WERI-Rb-1 (cell line): ENCODE measurements around the gene HOXB8.

Experiments
- DNase-seq: peaks from one replicate; pipeline ENCODE4 v3.0.0-alpha.2; 2020
- H3K27ac ChIP-seq: fragments of 250-450 bp; sonication (Bioruptor Pico); 2 replicates; pipeline ENCODE4 v1.5.1; 2020; ENCODE audit warnings: mild to moderate bottlenecking, moderate library complexity
- H3K27me3 ChIP-seq: fragments of 250-450 bp; sonication (Bioruptor Pico); 2 replicates; pipeline ENCODE4 v1.5.1; 2021; ENCODE audit warnings: mild to moderate bottlenecking, low read depth, moderate library complexity; ENCODE audit not compliant: insufficient read depth, severe bottlenecking
- H3K36me3 ChIP-seq: fragments of 250-450 bp; sonication (Bioruptor Pico); 2 replicates; pipeline ENCODE4 v1.5.1; 2020; ENCODE audit warnings: mild to moderate bottlenecking, moderate library complexity
- H3K4me3 ChIP-seq: 2 replicates; pipeline ENCODE4 v1.5.1; 2011; ENCODE audit warnings: low read depth, mild to moderate bottlenecking, control low read depth, low read length
- H3K9me3 ChIP-seq: fragments of 250-450 bp; sonication (Bioruptor Pico); 2 replicates; pipeline ENCODE4 v1.5.1; 2021; ENCODE audit warnings: mild to moderate bottlenecking, moderate library complexity; ENCODE audit not compliant: severe bottlenecking
- CTCF ChIP-seq: IDR thresholded peaks from 2 replicates; pipeline ENCODE4 v1.5.1; 2011; ENCODE audit warnings: low read depth, mild to moderate bottlenecking, control low read depth, inconsistent platforms, low read length

Gene HOXB8

DNA sequence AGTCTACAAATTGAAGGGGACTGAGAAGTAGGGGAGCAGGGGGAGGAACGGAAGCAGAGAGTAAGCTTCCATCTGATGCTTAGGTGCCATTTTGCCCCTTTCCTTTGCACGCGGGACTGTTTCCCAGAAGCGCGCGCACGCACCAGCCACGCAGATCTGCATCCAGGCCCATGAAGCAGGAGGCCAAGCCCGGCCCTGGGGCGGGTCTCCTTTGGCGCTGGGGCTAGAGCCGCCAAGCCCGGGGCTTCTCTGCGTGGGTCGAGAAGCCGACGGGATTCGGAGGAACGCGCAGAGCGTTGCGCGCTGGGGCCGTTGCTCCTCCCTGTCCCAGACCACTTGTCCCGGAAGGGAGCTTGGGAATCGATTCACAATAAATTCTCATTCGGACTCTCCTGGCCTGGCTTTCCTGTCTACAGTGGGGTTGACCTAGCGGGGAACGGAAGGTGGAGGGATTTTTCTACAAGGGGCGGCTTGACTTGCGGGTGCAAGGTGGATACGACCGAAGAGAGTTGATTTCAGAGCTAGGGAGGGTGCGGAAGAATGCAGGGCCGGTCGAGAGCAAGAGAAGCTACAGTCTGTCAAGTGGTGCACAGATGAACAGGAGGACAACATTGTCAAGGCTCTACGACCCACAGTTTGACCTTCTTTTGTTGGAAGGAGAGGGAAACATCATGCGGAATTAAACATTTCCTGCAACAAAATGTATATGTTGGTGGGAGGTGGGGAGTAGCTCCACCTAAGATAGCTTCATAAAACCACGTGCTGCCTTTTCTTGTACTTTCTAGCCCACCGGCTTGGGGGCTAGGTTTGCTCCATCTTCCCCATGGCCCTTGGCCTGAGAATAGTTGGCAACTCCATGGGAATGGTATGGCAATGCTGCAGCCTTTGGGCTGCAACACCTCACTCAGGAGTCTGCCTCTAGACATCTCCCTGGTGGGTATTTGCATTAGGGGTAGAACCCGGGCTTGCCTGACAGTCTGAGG is 6.6 kb upstream of the HOXB8 start:
- Histone ChIP-seq H3K36me3 (no peaks in the 10 kb centered on the region), H3K27me3 (peaks cover 99% of the 10 kb centered on the region), H3K27ac (no peak overlapping the region), H3K9me3 (peaks cover 3% of the 10 kb centered on the region), H3K4me3 (no peak overlapping the region)
- TF ChIP-seq CTCF: no peak
- no peak for DNase-seq

DNA sequence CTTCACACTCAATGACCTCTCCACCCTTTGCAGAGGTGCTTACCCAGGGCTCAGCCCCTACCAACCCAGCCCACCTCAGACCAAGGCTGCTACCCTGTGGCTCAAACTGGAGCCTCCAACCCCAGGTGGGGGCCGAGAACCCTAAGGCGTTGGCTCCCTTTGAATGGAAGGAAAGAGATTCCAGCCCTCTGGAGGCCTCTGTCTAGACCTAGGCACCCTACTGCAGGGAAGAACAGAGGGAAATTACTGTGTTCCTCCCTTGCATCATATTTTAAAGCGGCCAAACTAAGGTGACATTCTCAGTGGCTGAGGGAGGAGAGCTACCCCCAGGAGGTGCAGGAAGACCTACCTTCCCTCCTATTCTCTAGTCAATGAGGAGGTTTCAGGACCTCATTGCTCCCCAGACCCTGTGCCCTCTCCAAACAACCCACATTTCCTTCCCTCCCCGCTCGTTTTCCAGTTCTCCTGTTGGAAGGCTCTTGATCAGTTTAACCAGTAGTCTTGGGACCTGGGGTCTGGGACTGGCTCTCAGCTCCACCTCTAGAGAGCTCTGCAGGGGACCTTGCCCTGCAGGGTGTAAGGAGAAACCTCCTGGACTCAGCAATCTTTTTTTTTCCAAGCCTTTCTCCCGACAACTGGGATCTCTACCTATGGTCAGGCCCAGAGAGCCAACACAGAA is 5.5 kb upstream of the HOXB8 start:
- TF ChIP-seq CTCF: no peak
- peaks cover 100% of the 10 kb centered on the region for H3K27me3 ChIP-seq
- no peak overlapping the region for H3K27ac ChIP-seq
- DNase-seq: no peak
- H3K4me3 ChIP-seq: no peak overlapping the region
- H3K36me3 ChIP-seq: no peaks in the 10 kb centered on the region
- H3K9me3 ChIP-seq: peaks cover 3% of the 10 kb centered on the region

DNA sequence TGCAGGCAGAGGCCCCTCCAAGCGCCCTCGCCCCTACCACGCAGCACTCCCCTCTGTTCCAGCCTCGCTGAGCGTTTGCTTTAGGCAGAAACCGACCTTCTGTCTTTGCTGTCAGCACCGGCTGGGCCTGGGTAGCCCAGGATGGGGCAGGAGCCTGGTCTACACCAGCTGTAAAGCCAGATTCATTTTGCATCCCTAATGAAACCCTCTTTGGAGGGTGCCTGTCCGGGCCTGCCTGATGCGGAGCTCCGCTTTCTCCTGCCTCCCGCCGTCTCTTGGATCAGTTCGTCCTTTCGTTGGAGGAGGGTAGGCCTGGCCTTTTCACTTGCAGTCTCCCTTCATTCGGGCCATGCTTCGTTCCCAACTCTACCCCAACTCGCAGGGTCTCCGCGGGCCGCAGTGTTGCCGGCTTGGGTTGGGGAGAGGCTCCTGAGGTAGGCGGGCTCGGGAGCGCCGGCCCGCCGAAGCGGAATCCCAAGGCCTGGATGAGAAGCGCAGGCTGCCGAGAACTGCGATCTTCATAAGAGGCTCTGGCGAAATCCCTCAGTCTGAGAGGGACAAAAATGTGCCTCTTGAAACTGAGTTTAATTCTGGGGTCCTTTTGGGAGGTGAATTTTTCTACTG is 4.8 kb upstream of the HOXB8 start:
- H3K4me3 ChIP-seq: no peak overlapping the region
- DNase-seq: no peak
- H3K27me3 ChIP-seq: peaks cover 100% of the 10 kb centered on the region

GRCh38 chr17:48618256-48618896 is 3.3 kb upstream of the HOXB8 start:
- TF ChIP-seq CTCF: peak; percentile 89
- no peak overlapping the region for H3K27ac ChIP-seq
- DNase-seq: peak; percentile 88
- no peak overlapping the region for H3K4me3 ChIP-seq
- H3K36me3 ChIP-seq: no peaks in the 10 kb centered on the region
- H3K9me3 ChIP-seq: peaks cover 3% of the 10 kb centered on the region
- H3K27me3 ChIP-seq: peaks cover 97% of the 10 kb centered on the region

More for the DNA sequence above, 4.8 kb upstream of the HOXB8 start:
- Histone ChIP-seq H3K36me3 (no peaks in the 10 kb centered on the region), H3K27ac (no peak overlapping the region), H3K9me3 (peaks cover 3% of the 10 kb centered on the region)
- no peak for TF ChIP-seq CTCF

GRCh38 chr17:48617471-48618255 is 2.6 kb upstream of the HOXB8 start:
- TF ChIP-seq CTCF: no peak
- H3K27ac ChIP-seq: no peak overlapping the region
- DNase-seq: no peak
- peaks cover 94% of the 10 kb centered on the region for H3K27me3 ChIP-seq
- H3K9me3 ChIP-seq: peaks cover 3% of the 10 kb centered on the region
- H3K4me3 ChIP-seq: no peak overlapping the region
- H3K36me3 ChIP-seq: no peaks in the 10 kb centered on the region
